Pons (tissue), 1 donor: ENCODE data around the gene ATF6.
"Not testable (repeated sequence)": the region's sequence is repeated elsewhere in the genome, so short reads cannot be mapped to it uniquely, and the experiment has no call there.

Experiments used
- DNase-seq: peaks from one replicate; pipeline ENCODE4 v3.0.0-alpha.2; 2016; ENCODE audit warnings: low spot score

Gene ATF6, protein sequence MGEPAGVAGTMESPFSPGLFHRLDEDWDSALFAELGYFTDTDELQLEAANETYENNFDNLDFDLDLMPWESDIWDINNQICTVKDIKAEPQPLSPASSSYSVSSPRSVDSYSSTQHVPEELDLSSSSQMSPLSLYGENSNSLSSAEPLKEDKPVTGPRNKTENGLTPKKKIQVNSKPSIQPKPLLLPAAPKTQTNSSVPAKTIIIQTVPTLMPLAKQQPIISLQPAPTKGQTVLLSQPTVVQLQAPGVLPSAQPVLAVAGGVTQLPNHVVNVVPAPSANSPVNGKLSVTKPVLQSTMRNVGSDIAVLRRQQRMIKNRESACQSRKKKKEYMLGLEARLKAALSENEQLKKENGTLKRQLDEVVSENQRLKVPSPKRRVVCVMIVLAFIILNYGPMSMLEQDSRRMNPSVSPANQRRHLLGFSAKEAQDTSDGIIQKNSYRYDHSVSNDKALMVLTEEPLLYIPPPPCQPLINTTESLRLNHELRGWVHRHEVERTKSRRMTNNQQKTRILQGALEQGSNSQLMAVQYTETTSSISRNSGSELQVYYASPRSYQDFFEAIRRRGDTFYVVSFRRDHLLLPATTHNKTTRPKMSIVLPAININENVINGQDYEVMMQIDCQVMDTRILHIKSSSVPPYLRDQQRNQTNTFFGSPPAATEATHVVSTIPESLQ

DNA sequence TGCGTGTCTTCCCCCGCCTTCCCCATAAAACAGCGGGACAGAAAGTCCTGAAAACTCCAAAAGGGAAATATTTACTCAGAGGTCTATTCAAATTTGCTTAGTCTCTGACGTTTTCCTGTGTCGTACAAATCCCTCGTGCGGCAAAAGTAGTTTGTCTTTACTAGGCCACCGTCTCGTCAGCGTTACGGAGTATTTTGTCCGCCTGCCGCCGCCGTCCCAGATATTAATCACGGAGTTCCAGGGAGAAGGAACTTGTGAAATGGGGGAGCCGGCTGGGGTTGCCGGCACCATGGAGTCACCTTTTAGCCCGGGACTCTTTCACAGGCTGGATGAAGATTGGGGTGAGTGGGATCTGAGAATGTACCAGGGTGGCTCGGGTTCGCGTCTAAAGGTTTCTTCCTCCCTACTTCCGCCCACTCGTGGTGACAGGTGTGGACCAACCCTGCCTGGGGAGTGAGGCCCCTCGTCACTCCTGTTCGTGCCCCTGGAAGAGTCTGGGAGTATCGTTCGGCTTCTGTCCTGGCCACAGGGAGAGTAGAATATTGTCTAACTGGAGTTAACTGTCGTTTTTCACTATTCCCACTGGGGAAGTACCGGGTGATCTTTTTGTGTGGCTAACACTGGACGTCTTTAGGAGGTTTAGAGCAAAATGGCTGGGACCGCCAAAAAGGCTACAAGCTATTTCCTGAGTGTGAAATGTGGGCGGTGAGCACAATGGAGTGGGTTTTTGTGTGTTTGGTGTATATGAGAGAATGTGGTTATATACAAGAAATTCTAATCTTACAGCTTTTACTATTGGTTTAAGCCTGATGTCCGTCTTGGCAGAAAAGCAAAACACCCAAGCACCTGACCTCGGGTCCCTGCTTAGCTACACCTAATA, at the start of gene ATF6:
Gene ATF6, plus strand, starts transcription at position 219 of the 880 bp plus-strand sequence. Its CDS starts 41 bp downstream, at position 260.
- peak; percentile 91 for DNase-seq

DNA sequence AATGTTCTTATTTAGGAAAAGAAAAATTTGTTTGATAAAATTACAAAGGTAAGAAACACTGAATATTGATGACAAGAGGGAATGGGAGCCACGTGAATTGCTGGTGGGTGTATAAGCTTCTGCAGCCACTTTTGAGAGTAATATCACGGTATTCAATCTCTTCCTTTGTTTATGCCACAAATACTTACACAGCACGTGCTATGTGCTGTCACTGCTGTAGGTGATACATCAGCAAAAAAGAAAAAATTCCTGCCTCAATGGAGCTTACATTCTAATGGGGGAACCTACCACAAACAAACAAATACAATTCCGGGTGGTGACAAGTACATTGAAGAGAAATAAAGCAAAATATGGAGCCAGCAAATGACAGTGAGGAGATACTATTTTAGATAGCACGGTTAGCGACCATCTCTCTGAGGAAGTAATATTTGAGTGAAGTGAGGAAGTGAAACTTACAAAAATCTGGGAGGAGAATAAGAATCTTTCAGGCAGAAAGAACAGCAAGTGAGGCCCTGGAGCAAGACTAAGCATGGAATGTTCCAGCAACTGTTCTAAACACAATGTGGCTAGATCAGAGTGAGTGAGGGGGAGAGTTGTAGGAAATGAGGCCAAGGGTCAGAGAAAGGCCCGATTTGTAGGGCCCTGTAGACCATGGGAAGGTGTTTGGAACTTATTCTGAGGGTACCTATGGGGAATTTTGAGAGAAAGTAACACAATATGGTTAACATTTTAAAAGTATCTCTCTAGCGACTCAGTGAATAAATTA, 47.4 kb upstream of the ATF6 start:
- peak; percentile 44 for DNase-seq

DNA sequence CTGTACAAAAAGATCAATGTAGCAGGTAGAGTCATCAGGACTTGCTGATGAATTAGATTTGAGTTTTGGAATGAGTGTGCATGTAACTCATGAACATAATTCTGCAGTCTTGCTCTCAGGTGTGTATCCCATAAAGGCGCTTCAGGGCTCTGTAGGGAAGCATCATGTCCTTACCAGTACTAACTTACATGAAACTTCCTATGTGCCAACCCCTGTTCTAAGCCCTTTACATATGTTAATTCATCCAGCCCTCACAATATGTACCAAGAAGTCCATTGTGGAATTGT, 46.9 kb upstream of the ATF6 start:
- no peak for DNase-seq

DNA sequence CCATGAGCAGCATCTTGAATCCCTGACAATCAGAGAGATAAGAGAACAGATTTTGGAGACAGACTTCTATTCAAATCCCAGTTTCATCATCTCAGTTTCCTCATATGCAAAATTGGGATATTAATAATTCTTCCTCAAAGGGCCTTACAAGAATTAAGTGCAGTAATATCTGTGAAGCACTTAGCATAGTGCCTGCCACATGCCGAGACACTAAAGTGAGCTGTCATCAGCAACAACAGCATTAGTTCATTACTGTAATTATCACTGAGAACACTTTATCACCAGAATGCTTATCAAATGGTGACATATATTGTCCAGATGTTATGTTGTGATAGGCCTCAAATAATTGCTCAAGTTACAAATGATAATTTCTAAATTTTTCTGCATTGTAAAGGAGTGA, 45.7 kb upstream of the ATF6 start:
- no peak for DNase-seq

DNA sequence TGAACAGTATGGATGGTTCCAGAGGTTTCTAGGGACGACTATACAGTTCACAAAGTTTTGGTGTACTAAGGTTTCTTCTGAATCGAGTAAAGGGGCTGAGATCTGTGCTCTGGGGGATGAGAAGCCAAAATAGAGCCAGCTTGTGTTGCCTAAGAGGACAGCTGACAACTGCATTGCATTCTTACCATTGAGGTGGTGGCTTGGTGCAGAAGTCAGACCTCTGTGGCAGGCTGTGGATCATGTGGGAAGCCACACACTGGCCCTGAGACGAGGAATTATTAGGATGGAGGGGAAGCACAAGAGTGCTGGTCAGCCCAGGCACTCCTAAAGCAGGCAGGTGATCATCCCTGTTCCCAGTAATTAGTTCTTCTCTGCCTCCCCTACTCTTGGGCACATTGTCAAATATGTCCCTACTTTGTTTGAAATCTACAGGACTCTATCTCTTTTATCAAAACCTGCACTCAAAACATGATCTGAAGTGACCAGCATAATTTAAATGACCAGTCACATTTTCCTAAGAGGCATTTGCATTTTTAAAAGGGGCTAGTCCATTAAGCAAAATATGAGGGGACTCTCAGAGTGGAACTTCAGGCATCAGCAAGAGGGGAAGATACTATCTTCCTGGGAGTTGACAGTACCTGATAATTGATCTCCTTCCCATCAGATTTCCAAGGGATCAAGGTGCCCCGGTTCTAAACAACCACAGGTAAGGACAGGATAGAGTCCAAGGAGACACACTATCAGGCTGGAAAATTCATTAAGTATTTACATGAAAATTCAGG, 45.0 kb upstream of the ATF6 start, which contains the start of gene FCRLB:
Gene FCRLB, plus strand, starts transcription at position 589 of the 782 bp plus-strand sequence. CDS start 1,129 bp downstream, outside the sequence.
- no peak for DNase-seq

DNA sequence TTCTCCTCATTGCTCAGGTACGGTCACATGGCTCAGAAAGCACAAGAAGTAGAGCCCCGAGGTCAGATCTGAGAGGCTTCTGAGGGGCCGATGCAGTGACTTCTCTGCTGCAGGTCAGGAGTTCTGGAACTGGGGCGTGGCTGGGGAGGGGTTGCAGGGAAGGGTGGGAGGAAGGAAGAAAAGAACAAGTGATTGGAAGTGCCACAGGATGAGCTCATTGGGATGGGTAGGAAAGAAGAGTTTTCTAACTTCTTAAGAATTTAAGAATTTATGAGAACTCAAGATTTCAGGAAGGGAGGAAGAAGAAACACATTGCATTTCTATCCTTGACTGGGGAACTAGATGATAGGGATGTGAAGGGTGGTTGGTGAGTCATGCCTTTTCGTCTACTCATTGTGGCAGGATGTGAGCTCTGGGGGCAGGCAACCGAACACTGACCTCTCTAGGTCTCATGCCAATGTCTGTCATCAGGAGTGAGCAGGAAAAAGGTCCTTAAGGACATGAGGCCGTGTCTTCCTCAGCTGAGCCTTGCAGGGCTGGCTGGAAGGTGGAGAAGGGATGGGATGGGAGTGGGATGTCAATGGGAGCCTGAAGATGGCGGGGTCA, 44.3 kb upstream of the ATF6 start:
- no peak for DNase-seq

DNA sequence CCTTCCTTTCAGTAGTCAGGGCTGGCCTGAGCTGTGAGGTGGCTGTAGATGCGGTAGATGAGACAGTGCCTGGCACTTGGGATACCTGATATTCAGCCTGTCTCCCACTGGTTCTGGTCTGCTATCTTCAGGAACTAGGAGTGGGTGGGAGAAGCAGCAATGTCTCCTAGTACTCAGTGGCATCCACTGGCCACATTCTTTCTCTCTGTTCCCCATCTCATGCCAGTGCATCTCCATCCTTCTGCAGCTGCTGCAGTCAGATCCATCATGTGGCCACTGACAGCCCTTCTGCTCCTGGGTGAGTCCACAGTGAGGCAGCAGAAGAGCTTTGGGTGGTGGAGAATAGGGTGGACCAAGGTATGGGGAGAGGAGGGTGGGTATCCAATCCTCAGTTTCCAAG, 43.7 kb upstream of the ATF6 start:
- DNase-seq, result no peak

DNA sequence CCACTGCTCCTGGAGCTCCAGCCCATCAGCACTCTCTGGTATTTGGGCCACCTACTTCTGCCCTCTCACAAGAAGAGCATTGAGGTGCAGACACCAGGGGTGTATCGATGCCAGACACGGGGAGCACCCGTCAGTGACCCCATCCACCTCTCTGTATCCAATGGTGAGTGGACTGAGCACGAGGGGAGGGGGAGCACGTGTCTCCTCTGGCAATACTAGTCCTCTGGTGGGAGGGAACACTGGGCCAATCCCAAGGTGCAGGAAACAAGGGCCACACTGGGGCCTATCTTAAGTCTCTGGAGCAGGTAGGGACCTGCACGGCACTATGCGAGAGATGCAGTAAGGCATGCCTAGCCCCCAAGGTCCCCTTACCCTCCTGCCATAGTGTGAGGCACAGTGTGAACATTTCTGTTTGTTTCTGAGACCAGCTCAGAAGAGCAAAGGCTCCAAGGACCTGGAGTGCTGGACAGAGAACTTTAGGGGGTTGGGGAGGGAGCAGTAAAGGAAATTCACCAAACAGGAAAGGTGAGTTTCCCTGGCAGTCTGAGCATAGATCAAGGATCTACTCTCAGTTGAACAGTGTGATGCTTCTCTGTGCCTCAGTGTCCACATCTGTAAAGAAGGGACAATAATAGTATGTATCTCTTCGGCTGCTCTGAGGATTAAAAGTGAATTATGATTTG, 42.5 kb upstream of the ATF6 start:
- DNase-seq, result no peak

DNA sequence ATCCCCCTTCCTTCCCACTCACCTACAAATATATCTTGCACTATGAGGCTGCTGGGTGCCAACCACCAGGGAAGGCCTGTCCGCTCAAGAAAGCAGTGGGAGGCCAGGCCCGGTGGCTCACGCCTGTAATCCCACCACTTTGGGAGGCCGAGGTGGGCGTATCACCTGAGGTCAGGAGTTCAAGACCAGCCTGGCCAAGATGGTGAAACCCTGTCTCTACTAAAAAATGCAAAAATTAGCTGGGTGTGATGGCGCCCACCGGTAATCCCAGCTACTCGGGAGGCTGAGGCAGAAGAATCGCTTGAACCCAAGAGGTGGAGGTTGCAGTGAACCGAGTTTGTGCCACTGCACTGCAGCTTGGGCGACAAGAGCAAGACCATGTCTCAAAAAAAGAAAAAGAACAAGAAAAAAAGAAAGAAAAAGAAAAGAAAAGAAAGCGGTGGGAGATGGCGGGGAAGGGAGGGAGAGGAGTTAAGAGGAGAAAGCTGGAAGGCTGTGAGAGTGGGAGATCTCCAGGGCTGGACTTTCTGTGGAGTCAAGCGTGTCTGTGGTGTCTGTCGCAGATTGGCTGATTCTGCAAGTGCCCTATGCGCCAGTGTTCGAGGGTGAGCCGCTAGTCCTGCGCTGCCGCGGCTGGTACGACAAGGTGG, 40.7 kb upstream of the ATF6 start:
- not testable (repeated sequence) for DNase-seq

DNA sequence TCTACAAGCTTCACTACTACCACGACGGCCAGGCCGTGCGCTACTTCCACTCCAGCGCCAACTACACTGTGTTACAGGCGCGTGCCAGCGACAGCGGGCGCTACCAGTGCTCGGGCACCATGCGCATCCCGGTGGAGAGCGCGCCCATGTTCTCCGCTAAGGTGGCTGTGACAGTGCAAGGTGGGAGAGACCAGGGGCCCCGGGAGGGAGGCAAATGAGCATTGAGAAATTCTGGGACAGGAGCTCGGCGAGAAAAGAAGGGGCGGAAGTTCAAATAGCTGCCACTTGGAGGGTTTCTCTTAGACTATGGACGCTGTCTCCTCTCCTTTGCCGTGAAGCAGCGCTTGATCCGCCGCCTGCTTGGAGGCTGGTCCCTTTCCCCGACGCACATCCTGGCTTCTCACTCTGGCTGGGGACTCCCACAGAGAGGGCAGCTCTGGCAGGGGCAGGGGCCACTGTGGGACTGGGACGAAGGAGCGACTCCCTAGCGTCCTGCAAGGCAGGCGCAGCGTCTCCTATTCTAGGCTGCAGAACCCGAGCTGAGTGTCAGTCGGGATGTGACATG, 40.1 kb upstream of the ATF6 start:
- DNase-seq, result no peak

DNA sequence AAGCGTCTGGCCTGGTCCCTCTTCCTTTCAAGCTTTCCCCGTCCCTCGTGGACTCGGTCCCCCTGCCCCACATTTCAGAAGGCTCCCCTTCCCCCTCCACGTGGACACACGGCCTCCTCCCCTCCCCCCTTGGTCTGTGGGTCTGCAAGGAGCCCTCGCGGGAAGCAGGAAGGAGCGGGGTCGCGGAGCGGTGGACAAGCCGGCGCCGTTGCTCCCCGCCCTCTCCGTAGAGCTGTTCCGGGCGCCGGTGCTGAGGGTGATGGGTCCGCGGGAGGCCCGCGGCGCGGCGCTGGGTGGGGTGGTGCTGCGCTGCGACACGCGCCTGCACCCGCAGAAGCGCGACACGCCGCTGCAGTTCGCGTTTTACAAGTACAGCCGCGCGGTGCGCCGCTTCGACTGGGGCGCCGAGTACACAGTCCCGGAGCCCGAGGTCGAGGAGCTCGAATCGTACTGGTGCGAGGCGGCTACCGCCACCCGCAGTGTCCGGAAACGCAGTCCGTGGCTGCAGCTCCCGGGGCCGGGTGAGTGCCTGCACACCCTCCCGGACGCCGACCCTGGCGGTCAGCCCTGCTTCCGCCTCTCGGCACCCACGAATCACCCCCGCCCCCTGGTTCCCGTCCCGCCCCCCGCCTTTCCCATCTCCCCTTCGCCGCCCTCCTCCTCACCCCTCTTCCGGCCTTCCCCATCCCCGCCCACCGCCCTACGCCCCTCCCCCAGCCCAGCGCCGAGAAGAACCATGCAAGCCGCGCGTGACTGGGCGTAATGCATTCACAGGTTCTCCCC, 39.5 kb upstream of the ATF6 start:
- no peak for DNase-seq

DNA sequence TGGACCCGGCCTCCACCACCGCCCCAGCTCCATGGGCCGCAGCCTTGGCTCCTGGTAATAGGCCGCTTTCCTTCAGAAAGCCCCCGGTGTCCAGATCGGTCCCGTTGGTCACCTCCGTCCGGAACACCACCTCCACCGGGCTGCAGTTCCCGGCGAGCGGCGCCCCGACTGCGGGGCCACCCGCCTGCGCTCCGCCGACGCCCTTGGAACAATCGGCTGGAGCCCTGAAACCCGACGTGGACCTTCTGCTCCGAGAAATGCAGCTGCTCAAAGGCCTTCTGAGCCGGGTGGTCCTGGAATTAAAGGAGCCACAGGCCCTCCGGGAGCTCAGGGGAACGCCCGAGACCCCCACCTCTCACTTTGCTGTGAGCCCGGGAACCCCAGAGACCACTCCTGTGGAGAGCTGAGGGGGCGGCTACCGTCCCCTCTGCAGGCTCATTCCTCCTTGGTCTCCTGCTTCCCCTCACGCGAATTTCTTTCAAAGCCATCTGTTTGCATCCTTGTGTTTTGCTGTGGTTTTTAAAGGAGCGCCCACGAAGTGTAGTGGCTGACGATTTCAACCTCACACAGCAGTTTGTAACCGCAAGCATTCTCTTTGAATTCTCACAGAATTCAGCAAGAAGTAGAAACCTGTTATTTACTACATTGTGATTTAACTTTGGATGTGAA, 38.7 kb upstream of the ATF6 start:
- DNase-seq, result no peak

DNA sequence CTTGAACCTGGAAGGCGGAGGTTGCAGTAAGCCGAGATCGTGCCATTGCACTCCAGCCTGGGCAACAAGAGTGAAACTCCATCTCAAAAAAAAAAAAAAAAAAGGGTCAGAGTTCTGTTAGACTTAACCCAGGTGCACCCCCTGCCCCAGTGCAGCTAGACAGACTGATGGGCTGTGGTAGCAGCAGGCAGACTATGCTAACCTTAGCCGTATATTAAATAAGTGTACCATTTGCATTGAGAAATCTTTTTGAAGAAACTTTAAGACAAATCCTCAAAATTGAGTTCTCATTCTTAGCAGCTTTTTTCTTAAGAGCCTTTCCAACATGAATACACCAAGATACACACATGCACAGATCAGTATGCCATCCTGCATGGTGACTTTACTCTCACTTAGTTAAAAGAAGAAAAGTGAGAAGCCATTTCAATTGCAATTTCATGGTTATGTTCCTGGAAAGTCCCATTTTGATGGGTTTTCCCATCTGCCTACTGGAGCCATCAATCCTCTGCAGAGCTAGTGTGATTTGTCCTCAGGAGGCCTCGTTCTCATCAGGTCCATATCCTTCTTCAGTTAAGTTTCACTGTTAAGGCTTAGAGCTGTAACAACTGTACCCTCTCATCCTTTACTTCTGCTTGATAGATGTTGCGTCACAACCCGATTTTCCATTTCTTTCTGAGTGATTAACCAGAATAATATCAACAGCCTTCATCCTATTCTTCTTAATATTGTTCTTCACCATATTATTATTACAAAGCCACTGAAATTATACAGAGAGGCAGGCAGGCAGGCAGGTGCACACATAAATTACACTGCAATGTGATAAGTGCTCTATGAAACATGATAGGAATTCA, 37.5 kb upstream of the ATF6 start:
- DNase-seq, result no peak

DNA sequence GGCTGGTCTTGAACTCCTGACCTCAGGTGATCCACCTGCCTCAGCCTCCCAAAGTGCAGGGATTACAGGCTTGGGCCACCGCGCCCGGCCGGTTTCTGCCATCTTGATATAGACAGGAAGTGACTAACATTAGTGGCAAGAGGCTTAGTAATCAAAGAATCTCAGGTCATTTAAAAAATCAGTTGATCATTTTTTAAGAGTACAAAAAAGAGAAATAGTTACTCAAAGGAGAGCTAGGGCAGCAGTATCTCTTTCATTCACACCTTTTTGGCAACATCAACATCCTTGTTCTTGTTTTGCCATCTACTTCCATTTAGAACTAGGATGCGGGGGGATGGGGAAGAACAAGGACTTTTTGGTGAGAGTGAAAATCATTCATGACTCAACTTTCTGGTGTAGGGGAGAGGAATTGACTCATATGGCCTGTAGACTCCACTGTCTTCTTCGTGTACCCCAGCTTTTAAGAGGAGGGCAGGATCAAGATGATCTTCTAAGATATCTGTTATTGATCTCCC, 36.0 kb upstream of the ATF6 start:
- no peak for DNase-seq

DNA sequence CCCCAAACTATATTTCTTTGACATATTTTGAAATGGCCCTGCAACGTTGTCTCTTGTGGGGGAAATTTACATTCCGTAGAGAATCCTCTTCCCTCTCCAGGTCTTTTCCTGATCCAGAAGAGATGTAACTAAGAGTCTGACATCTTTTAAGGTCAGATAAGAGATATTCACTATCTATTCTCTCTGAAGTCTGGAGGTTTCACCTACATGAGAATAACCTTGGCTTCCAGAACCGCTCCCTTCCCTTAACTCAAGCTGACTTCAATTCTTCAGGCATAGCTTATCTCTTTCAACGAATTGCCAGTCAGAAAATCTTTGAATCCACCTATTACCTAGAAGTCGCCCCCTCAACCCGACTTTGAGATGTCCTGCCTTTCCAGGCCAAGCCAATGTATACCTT, 34.9 kb upstream of the ATF6 start:
- DNase-seq, result no peak

DNA sequence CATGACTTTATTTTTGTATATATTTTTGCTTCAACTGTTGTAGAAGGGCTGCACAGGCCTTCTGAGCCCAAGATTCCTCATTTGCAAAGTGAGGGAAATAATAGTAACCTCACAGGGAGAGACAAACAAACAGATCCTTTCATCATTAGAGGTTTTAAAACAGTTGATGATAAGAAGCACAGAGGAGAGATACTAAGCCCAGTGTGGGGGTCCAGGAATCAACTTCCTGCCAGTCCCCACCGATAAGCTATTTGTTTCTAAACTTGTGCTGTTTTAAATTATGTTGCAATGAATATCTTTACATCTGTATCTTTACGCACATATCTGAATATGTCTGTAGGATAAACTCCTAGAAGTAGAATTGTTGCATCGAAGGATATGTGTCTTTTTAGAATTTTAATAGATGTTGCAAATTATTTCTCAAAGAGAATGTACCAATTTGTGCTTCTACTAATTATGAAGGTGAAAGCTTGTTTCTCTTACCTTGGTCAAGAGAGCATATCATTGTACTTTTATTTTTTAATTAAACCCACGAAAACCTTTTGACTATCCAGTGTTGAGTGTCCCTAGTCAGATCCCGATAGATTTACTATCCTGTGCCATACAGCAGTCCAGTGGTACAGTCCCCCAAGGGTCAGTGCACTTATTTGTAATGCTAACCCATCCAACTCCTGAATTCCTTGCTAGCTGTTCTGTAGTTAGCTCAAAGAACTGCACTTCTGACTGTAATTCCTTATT, 34.0 kb upstream of the ATF6 start:
- no peak for DNase-seq
